SK-N-MC (cell line): ENCODE results near the gene PTPRG.

Experiments
- EZH2 ChIP-seq: fragments of 200-600 bp; sonication (generic); IDR thresholded peaks from one replicate; pipeline ENCODE4 v1.6.1; 2017; ENCODE audit warnings: antibody characterized with exemption
- FOXP2 ChIP-seq: optimal IDR thresholded peaks from 2 replicates; pipeline ENCODE3; 2011; ENCODE audit warnings: mild to moderate bottlenecking, moderate library complexity; ENCODE audit not compliant: insufficient read depth; ENCODE audit errors: extremely low read length, control extremely low read depth
- POLR2AphosphoS5 ChIP-seq: IDR thresholded peaks from 2 replicates; pipeline ENCODE4 v1.6.1; 2012; ENCODE audit warnings: mild to moderate bottlenecking, low read depth, low read length, borderline replicate concordance

DNA sequence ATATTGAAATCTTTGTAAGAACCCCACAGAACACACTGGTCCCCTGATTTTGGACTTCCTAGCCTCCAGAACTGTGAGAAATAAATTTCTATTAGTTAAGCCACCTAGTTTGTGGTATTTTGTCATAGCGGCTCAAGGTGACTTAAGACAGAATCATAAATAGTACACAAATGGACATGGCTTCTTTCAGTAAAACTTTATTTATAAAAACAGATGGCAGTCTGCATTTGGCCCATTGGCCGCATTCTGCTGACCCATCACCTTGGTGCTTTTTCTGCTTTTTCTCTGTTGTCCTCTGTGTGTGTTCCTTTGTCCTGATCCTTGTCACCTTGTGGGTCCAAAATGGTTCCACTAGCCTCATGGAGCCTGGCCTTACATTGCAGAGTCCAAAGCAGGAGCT, 363.6 kb downstream of the PTPRG start:
- TF ChIP-seq FOXP2 = no peak
- no peak for TF ChIP-seq EZH2
- TF ChIP-seq POLR2AphosphoS5 = no peak
